ENCODE data around the gene ARHGAP42. TPM values are rescaled to one million over a fixed set of nuclear protein-coding genes. Genes with fewer than 3 reads are reported as not detected.

The ARHGAP42 gene
- total and polyA plus RNA-seq, 10 of the 15 experiments (the other 5 are each of a cell fraction or from before 2014, with no cell fraction given) = 1.8 to 6.3 (median 3.2) TPM

- CTCF ChIA-PET = interaction anchor here (0.6 kb wide), 1 partner anchor 99 kb away, joined by 3 read pairs; no protein-coding TSS in a partner anchor
- no peak for FAIRE-seq
Observed at GRCh38 chr11:100675115-100675650, 11.9 kb upstream of the ARHGAP42 start.

More at GRCh38 chr11:100675115-100675650, 11.9 kb upstream of the ARHGAP42 start:
- no peaks in the 10 kb centered on the region for H4K20me1 ChIP-seq (ENCODE audit: control insufficient read depth, insufficient read depth)
- intact Hi-C loops (cut with micrococcal nuclease; ENCODE audit: unreplicated experiment) (no loop called here), in situ Hi-C loops (cut with MboI) (no loop called here)
- SMC1A ChIA-PET (ENCODE audit: uncharacterized antibody, unreplicated experiment) = interaction anchor here (2.4 kb wide), 1 partner anchor 10 kb away, joined by 6 read pairs; no protein-coding TSS in a partner anchor
- H3K9me3 ChIP-seq (replicated peaks; ENCODE audit: control insufficient read depth, insufficient read depth, low read length) = no peaks in the 10 kb centered on the region
- TF ChIP-seq RBBP5 (conservative IDR thresholded peaks at IDR 0.05) (no peak), PAX8 (IDR thresholded peaks at IDR 0.05) (no peak), ATF2 (IDR thresholded peaks at IDR 0.05; ENCODE audit: low read length) (no peak), CEBPZ (IDR thresholded peaks at IDR 0.05; ENCODE audit: low read depth, low read length) (no peak), NFYB (IDR thresholded peaks at IDR 0.05; ENCODE audit: insufficient read depth, low read depth, low read length) (no peak), RB1 (IDR thresholded peaks at IDR 0.05; ENCODE audit: borderline replicate concordance) (no peak), STAT1 (conservative IDR thresholded peaks at IDR 0.05) (no peak), ZNF274 (IDR thresholded peaks at IDR 0.05; ENCODE audit: insufficient read depth, insufficient read length) (no peak), MTA3 (IDR thresholded peaks at IDR 0.05; ENCODE audit: borderline replicate concordance, low read length) (no peak), POLR2AphosphoS5 (IDR thresholded peaks at IDR 0.05; ENCODE audit: low read length) (no peak), USF1 (IDR thresholded peaks at IDR 0.05; ENCODE audit: borderline replicate concordance, extremely low read length, insufficient read depth, low read depth, low read length) (no peak), MEF2A (IDR thresholded peaks at IDR 0.05; ENCODE audit: insufficient read depth, low read depth, low read length) (no peak), ZNF24 (IDR thresholded peaks at IDR 0.05) (no peak), BMI1 (IDR thresholded peaks at IDR 0.05; ENCODE audit: borderline replicate concordance) (no peak), BRCA1 (IDR thresholded peaks at IDR 0.05; ENCODE audit: low read depth, low read length) (no peak), MYC (IDR thresholded peaks at IDR 0.05; ENCODE audit: insufficient read depth, insufficient read length, insufficient replicate concordance, low read length, severe bottlenecking) (no peak)
- WGBS (ENCODE audit: insufficient coverage, insufficient replicate concordance, low lambda C conversion rate, missing lambda C conversion rate) = 84% methylated on average over 4 of the region's 4 CpGs
- no peak overlapping the region for H3K27ac ChIP-seq (ENCODE audit: control insufficient read depth, insufficient read depth)
- no peaks in the 10 kb centered on the region for H3K27me3 ChIP-seq (replicated peaks in 1 of 2; ENCODE audit: control insufficient read depth in 2 of 2, insufficient read depth in 2 of 2, low read length in 1 of 2)
- POLR2A ChIA-PET = no interaction called here
- H2AFZ ChIP-seq (ENCODE audit: control insufficient read depth, low read depth, low read length) = no peak overlapping the region
- no peaks in the 10 kb centered on the region for H3K4me1 ChIP-seq (ENCODE audit: control insufficient read depth, insufficient read depth, low read length)
- no peaks in the 10 kb centered on the region for H3K36me3 ChIP-seq (ENCODE audit: control insufficient read depth in 2 of 2, insufficient read depth in 2 of 2, low read length in 1 of 2)
- DNase-seq (ENCODE audit: low read depth, low spot score) (no peak), ATAC-seq (no peak)
- no peak overlapping the region for H3K4me2 ChIP-seq (ENCODE audit: control insufficient read depth, insufficient read depth)
- BruUV-seq (replicated peaks) = no TSS peak
- RAD21 ChIA-PET (ENCODE audit: unreplicated experiment) = no interaction called here
- no peak overlapping the region for H3K9ac ChIP-seq (ENCODE audit: control insufficient read depth, insufficient read depth, low read length)
- no peaks in the 10 kb centered on the region for H3K79me2 ChIP-seq (ENCODE audit: control insufficient read depth, insufficient read depth, low read length)
- H3K4me3 ChIP-seq = no peak overlapping the region

Data from GM12878 (cell line).